HG03139 (cell line): ENCODE measurements around the gene HRH2.
"Not testable (repeated sequence)": the region's sequence is repeated elsewhere in the genome, so short reads cannot be mapped to it uniquely, and the experiment has no call there.

Experiments
- ATAC-seq: cut with Tn5 transposase; IDR thresholded peaks from one replicate; pipeline ENCODE4 v1.9.1; 2021; ENCODE audit not compliant: unreplicated experiment

The HRH2 gene

DNA sequence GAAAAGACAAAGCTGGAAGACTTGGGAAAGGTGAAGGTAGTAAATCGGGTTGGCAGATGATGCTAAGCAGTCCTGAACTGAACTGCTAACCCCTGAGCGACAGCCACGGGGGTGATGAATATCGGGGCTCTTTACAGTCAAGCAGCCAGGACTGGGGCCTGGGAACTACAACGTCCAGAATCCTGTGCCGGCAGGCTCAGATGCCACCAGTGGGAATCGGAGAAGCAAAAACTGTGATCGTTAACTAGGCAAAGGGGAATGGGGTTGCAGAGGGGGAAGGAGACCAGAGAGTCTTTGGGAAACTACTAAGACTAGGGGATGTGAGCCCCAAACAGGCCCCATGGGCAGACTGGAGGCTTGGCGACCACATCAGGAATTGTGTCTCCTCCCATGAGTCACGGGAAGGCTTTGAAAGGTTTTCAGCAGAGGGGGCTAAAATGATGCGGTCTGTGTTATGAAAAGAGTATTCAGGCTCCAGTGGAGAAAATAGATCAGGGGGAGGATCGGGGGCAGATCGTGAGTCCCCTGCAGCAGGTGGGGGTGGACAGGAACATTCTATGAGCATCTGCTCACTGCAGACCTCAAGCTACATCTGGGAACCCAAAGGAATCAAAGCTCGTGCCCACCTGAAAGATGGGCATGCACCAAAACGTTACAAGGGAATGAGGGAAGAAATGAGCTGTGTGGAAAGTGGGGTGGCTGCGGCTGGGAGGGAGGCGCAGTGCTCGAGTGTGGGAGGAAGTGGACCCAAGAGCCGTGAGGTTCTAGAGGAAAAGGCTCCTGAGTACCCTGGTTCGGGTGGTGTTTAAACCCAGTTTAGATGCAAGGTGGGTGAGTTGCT is 53.8 kb downstream of the HRH2 start:
- ATAC-seq, result no peak

GRCh38 chr5:175712313-175712680 is 54.4 kb downstream of the HRH2 start:
- ATAC-seq, result no peak

- ATAC-seq, result no peak
Observed at GRCh38 chr5:175712681-175713085, 54.8 kb downstream of the HRH2 start.

DNA sequence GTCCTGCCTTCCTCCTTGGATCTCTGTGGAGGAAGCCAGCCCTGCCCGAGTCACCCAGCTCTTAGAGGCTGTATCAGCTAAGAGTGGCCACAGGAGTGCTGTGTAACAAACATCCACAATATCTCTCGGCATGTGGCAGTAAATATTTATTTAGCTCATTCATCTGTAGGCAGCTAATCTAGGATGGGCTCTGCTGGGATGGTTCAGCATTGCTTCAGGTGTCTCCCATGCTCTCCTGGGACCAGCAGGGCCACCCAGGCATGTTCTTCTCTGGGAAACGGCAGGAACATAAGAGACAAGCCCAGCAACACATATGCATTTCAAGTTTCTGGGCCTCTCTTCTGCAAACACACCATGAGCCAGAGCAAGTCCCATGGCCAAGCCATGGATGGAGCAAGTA is 56.1 kb downstream of the HRH2 start:
- ATAC-seq, result no peak

DNA sequence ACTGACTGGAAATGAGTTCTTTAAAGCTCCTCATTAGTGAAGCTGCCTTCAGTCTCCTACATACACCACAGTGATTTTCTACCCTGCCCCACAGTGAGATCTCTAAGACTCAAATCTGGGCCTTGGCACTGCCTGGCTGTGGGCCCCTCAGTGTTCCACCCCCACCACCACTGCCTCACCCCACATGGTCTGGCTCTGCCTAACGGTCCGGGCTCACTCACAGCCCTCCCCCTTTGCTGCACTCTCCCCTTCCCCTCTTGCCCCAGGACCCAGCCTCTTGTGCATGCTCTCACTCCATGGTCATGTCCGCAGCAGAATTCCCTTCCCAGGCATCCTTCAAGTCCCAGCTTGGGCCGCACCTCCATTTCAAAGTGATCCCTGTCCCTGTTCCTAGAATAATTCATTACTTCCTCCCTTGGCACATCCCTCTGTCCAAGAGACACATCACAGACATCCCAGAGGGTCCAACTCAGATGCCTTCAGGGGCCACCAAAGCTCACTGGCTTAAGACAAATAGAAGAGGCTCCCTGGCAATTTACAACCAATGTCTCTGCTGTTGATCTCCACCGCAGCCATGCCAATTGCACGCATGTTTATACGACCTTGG is 56.7 kb downstream of the HRH2 start:
- ATAC-seq, result no peak

DNA sequence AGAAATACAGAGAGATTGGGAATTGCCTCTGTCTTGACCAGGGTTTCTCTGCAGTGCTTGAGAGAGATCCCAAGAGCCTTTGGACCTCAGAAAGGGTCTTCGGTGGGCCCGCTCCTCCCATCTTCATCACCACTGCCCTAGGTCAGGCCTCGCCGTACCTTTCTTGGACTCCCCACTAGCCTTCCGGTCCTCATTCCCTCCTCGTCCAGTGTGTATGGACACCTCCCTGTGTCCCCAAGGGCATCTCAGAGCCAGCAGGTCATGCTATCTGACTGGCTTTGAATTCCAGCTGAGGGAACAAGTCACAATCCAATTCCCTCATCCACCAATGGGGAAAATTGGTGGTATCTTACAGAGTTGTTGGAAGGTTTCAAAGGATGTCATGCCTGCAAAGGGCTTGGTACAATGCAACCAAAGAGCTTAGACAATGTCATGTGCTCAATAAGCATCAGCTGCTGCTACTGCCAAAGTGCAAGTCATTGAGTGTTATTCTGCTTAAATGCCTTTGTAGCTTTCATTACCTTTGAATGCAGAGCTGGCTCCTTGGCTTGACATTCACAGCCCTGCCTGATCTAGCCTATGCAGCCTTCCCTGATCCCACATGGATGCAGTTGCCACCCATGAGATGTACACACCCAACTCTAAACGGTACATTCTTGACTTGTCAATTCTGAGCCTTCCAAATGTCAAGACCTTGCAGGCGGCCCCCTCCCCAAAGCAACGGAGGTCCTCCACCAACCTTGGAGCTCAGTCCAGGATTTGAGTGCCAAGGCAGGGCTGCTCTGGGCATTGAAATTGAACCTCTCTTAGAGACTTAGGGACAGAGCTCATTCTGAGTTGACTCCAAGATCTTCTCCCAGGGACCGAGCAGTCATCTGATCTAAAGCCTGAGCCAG is 58.0 kb downstream of the HRH2 start:
- no peak for ATAC-seq

DNA sequence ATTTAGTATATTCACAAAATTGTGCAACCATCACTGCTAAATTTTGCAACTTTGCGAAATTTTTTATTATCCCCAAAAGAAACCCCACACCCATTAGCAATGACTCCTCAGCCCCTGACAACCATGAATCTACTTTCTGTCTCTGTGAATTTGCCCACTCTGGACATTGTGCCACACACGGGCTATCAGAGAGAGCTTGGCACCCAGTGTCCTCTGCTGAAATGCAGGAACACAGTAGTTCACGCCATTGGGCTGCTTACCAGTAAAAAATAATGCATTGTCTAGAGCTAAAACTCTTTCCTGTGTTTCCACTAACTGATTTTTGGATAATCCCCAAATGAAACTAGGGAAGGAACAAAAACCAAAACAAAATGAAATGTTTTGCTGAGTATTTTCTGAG is 60.0 kb downstream of the HRH2 start:
- ATAC-seq, result no peak

GRCh38 chr5:175718401-175719108 is 60.7 kb downstream of the HRH2 start:
- ATAC-seq, result no peak

DNA sequence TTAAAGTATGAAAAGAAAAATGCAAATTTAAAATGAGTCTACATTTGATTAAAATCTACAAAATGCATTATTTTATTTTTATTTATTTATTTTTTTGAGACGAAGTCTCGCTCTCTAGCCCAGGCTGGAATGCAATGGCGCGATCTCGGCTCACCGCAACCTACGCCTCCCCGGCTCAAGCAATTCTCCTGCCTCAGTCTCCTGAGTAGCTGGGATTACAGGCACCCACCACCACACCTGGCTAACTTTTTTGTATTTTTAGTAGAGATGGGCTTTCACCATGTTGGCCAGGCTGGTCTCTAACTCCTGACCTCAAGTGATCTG is 61.2 kb downstream of the HRH2 start:
- ATAC-seq, result not testable (repeated sequence)

- ATAC-seq, result no peak
Observed at GRCh38 chr5:175724314-175725275, 66.7 kb downstream of the HRH2 start.

GRCh38 chr5:175728316-175728715 is 70.4 kb downstream of the HRH2 start:
- no peak for ATAC-seq

DNA sequence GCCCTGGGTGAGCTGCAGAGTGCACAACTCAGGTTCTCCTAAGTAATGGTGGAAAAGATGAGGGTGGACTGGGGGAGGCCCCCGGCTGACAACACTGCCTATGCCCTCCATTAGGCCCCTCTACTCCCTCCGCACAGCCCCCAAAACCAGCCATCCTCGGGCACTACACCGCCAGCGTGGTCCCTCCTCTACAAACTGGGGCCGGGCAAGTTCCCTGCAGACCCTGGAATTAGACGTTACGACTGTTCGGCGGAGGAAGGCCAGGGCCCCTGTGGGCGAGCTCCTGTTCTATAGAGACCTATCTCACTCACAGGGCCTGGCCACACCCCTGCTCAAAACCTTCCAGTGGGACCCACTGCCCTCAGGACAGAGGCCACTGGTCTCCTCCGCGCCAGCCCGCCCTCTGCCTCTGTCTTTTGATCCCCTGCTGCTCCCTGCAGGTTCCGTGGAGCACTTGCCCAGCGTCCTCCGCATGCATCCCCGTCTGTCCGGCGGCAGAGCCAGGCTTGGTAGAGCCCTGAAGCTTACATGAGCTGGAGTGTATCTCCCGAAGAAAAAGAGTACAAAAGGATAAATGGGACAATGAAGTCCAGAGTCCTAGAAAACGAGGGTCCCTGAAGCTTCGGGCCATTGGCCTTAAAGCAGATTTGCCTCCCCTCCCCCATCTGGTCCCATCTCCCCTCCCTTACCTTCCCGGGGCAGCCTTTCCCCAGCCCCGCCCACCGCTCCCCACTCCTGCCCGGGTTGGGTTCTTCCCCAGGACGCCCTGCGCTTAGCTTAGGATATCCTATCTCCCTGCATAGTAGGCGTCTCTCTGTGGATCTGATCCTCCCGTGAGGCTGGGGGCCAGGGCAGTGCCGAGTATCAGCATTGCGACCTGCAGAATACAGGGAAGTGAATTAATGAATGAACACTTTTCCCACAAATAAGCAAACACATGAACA is 71.3 kb downstream of the HRH2 start:
- ATAC-seq, result no peak

GRCh38 chr5:175729829-175730277 is 72.0 kb downstream of the HRH2 start:
- ATAC-seq, result peak; percentile 85

GRCh38 chr5:175731172-175731571 is 73.3 kb downstream of the HRH2 start:
- no peak for ATAC-seq

DNA sequence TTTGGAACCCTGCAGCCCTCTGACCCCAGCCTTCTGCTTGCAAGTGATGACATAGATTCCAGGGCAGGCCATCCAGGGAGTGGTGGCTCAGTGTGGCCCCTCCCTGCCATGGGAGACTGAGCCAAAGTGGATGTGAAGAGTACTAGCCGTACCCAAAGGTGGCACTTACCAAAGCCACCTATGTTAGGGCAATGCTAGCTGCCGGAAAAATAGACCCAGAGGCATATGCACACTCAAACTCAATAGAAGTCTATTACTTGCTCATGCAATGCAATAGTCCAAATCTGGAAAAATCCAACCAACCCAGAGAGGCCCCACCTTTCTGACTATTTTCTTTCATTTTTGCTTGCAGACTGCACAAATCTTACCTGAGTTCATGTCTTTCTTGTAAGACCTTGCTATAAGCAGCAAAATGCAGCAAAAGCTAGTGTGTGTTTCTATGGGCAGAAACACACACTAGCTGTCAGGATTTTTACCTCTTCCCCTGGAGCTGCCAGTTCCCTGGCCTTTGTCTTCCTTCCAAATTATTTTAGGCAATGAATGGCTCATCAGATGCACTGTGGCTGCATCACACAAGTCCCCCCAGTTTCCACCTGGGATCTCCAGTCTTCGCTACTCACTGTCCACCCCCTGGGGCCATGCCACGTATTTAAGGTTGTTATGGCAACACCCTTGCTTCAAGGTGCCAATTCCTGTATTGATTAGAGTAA is 74.0 kb downstream of the HRH2 start:
- no peak for ATAC-seq

DNA sequence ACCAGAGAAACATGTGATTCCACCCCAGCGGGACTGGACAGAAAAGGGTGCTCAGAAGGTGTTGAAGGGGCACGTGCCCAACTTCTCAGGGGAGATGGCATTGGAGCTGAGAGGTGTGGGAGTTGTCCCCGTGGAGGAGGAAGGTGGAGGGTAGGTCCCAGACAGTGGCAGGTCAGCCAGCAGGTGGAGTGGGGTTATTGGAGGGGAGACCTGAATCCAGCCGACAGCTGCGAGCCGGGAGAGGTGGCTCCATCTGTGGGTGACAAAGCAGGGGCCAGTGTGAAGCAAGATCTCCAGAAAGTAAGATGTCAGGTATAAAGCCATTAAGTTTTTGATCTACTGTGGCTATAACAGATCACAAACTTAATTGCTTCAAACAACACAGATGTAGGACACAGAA is 75.1 kb downstream of the HRH2 start:
- ATAC-seq, result no peak

DNA sequence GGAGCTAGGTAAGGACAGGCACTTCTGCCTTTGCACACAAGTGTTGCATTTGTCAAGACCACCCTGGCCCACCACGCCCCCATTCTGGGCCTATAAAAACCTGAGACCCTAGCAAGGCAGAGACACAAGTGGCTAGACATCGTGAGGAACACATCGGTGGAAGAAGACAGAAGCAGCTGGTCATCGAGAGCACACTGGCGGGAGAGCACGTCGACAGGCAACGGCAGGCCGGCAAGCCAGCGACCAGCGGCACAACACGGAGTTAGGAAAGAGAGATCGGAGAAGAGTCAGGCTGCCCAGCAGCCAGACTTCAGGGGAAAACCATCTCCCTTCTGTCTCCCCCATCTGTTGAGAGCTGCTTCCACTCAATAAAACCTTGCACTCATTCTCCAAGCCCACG is 76.1 kb downstream of the HRH2 start:
- no peak for ATAC-seq

GRCh38 chr5:175734501-175734900 is 76.6 kb downstream of the HRH2 start:
- no peak for ATAC-seq
